NCI-H2029 (cell line): ENCODE measurements around the gene SLC5A10.

Experiments used
- DNase-seq: peaks from one replicate; lab custom pipeline; 2025; lab: John Stamatoyannopoulos, UW

SLC5A10 gene

GRCh38 chr17:18985475-18985874 is 33.5 kb downstream of the SLC5A10 start:
- DNase-seq, result no peak

- no peak for DNase-seq
These were observed 34.7 kb downstream of the SLC5A10 start for GRCh38 chr17:18986541-18987229.

DNA sequence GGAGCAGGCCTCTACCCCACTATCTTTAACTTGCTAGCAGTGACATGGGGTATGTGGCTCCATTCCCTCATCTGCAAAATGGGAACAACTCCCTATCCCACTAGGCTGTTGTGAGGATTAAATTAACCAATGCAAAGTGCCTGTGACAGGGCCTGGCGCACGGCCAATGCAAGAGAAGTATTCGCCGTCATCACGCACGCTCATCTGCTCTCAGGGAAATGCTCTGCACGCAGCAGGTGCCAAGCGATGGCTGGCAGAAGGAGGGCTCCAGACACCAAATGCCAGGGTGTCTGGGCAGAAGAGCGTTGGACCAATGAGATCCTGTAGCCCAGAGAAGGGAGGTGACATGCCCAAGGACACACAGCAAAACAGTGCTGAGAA is 35.3 kb downstream of the SLC5A10 start:
- DNase-seq, result no peak

GRCh38 chr17:18987862-18988545 is 36.0 kb downstream of the SLC5A10 start:
- DNase-seq, result peak; percentile 46

GRCh38 chr17:18988546-18989173 is 36.7 kb downstream of the SLC5A10 start:
- no peak for DNase-seq

GRCh38 chr17:18990331-18990730 is 38.4 kb downstream of the SLC5A10 start:
- no peak for DNase-seq

DNA sequence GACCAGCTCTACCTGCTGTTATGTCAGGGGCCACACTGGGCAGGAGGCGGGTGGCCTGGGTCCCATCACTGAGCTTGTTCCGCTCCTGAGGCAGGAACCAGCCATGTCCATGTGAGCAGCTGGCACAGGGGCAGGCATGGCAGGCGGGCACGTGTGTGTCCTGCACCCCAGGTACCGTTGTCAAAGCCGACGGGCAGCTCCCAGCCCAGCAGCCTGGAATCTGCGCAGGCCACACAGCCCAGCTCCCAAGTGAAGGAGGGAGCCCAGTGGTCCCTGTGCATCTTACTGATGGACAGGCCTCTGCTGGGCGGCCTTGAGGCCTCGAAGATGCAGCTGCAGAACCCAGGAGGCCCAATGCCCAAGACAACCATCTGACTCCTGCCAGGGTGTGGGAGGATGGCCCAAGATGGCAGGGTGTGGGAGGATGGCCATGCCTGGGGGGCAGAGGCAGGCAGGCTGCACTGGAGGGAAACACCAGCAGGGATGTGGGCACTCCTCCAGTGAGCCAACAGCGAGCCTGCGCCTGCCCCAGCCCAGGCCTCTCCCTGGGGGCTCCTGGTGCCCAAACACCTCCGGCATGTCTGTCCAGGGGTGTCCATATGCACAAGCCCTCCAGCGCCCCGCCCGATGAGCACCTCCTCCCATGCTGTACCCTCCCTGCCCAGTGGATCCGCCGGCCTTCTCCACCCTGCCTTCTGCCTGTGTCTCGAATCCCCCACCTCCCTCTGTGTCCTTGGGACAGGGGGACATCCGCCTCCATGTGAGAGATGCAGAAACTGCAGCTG is 39.8 kb downstream of the SLC5A10 start:
- no peak for DNase-seq

DNA sequence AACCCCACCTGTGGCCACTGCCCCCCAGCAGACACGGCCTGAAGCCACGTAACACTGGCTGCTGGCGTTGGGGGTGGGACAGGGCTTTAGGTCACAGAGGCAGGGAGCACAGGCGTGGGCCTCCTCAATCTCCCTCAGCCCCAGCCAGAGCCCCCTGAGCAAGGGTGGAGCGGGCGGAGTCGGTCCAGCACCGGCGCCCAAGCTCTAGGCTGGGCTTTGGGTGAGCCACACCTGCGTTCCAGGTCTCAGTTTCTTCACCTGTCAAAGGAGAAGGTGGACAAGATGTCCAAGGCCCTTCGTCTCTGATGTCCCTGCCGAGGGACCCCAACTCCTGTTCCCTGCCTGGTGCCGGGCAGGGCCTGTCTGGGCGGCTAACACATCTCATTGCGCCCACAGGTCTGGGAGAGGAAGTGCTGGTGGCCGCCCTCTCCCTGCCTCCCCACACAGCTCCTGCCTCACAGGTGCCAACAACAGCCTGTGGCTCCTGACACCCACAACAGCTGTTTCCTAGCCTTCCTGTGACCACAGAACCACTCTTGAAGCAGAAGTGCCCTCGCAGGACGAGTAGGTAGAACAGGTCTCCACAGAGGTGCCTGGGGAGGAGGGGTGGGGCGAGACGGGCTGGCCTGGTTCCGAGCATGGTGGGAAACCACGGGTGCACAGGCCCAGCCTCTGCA is 40.6 kb downstream of the SLC5A10 start:
- peak; percentile 21 for DNase-seq

- DNase-seq, result no peak
These were observed 42.1 kb downstream of the SLC5A10 start for GRCh38 chr17:18993905-18994526.

GRCh38 chr17:18994631-18995030 is 42.7 kb downstream of the SLC5A10 start:
- DNase-seq, result no peak

- no peak for DNase-seq
These were observed 43.3 kb downstream of the SLC5A10 start for GRCh38 chr17:18995220-18995619.

DNA sequence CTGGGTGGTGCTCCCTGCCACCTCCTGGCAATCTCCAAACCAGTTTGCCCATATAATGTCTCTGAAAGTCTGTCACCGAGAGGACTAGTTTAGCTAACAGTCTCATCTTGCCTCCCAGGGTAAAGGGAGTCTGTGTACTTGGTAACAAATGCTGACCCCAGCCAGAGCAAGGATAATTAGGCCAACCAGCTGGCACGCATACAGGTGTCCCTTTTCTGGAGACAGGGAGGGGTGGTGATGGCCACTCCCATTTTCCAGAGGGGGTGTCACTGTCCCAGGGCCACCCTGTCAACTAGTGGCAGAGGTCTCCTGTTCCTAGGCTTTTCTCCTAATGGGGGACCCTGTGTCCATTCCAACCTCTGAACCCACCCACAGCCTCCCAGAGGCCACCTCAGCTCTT is 44.5 kb downstream of the SLC5A10 start:
- no peak for DNase-seq

DNA sequence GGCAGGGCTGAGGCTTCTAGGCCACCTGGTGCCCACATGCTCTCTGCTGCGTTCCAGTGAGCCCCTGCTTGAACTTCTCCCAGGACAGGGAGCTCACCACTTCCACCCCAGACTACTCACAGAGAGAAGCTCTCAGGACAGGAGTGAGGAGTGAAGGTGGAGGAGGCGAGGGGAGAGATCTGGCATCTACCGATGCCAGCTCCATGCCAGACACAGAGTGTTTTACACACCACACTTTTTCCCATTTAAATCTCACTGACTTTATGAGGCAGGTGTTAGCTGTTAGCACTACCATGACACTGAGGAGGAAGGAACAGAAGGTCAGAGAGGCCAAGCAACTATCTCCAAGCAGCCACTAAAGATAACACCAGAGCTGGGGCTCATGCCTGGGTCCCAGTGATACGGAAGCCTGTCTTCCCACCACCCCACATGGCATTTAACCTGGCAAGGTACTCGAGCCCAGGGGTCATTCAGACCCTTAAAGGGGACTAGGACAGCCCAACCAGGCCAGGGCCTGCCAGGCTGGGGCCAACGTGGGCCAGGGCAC is 45.8 kb downstream of the SLC5A10 start:
- DNase-seq, result no peak

DNA sequence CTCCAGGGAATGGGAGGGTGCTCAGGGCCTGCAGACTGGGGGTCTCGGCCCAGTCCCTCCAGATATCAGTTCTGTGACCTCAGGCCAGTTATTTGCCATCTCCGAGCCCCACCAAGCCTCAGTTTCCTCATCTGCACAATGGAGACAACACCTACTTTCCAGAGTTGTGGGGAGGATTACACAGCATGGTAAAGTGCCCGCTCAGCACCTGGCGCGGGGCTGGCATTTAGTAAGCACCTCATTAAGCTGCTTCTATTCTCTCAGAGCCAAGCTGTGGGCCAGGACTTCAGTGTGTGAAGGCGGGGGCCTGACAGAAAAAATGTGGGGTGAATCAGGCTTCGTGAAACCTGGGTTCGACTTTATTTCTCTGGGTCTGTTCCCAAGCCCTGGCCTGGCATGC is 47.4 kb downstream of the SLC5A10 start:
- DNase-seq, result no peak

DNA sequence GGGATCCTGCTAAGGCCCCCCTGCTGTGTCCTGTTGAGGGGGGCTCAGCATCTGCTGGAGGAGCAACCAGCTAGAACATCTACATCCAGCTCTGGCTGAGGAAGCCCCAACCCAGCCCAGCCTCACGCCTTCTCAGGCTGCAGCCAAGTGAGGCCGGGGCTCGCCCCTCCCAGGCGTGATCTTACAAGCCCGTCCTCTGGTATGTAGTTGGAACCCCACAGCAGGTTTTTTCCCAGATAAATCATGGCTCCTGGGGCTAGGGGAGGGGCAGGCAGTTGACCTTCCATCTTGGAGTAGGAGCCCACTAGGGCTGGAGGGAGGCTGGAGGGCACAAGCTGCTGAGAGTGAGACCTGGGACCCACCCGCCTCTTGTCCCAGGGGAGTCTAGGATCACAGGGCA is 47.9 kb downstream of the SLC5A10 start:
- DNase-seq, result no peak

DNA sequence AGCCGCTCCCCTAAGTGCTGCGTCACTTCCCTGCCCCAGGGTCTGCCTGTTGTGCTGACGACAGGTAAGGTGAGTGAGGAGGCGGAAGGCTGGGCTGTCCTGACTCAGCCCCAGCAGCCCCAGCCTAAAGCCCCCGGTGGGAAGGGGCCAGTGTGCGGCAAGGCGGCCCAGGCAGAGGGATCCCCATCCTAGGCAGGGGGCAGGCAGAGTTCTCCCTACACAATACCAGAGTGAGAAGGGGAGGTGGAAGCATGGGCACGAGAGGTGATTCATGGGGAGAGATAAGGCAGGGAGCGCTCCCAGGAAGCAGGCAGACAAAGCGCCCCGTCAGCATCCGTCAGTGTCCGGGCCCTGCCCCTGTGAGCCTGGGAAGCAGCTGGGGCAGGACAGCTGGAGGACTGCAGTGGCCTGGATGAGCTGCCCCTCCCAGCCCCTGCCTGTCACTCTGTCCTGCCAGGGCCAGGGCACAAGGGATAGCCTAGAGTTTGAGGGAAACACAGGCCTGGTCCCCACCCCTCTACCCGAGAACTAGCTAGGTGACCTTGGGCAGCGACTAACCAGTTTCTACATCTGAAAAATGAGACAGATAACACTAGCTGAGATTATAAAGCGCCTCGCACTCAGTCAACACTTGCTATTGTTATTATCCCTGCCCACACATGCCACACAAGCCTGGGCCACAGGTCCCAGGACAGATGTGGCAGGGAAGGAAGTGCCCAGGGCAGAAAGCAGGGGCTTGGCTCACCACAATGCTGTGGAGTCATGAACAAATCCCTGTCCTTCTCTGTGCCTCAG is 48.8 kb downstream of the SLC5A10 start:
- no peak for DNase-seq

GRCh38 chr17:19001907-19002590 is 50.1 kb downstream of the SLC5A10 start:
- DNase-seq, result no peak

DNA sequence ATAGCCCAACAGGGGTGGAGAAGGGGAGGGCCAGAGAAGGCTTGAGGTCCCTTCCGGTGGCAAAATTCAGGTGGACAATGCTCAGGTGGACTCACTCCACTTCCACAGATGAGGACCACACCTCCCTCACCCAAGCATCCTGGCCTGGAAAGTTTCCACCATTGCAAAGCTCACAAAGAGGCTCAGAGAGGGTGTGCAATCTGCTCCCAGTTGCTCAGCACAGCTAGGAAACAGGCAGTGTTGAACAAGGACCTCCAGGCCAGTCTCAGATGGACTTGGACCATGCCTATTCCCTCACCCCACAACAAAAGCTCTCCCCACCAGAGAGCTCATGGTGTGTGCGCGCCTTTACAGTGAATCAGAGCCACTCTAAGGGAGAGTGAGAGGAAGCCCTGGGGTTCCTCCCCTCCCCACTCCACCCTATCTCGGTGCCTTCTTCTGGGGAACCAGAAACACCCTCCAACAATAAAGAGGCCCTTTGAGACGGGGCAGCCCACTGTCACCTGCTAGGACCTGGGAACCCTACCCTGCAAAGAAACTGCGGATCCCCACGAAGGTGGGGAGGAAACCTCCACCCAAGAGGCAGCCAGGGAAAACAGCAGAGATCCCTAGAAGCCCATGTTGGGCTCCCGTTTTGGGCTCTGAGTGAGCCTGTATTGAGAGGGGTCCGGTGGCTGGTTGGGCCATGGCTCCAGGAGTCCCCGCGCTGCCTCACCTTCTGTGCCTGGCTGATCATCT is 51.0 kb downstream of the SLC5A10 start:
- no peak for DNase-seq
